ENCODE results near the gene CARS2. TPM values are rescaled to one million over a fixed set of nuclear protein-coding genes. Genes with fewer than 3 reads are reported as not detected.

CARS2 gene
- total and polyA plus RNA-seq, 5 donors from 2014 or later = 23.1 to 71.4 (median 35.2) TPM

DNA sequence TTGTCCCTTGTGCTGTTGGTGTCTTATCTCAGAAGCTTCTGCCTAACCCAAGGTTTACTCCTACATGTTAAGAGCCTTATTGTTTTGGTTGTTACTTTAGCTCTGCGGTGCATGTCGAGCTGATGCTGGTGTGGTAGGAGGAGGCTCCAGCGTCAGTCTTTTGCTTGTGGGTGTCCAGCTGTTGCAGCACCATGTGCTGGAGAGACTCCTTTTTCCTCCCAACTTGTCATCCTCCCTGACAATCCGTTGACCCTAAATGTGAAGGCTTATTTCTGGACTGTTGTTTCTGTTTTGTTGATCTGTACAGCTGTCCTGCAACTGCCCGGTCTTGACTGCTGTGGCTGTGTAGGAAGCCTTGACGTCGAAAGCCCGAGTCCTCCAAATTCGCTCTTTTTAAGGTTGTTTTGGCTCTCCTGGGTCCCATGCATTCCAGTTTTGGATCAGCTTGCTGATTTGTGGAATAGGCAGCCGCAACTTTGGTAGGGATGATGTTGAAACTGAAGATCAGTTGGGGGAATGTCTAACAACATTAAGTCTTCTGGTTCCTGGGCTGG lies 75.3 kb downstream of the CARS2 start:
- DNase-seq = no peak
- no peaks in the 10 kb centered on the region for H3K27me3 Mint-ChIP-seq
- Histone ChIP-seq H3K27ac (ENCODE audit: insufficient read depth, low read length, poor library complexity, severe bottlenecking) (no peak overlapping the region), H3K9me3 (ENCODE audit: control insufficient read depth in 2 of 2, low read length in 2 of 2) (no peaks in the 10 kb centered on the region), H3K4me1 (ENCODE audit: control insufficient read depth, insufficient read depth, low read length, poor library complexity, severe bottlenecking) (no peaks in the 10 kb centered on the region), H3K27me3 (ENCODE audit: control insufficient read depth, insufficient read depth, low read length) (no peaks in the 10 kb centered on the region), H3K4me3 (ENCODE audit: low read depth, low read length) (no peak overlapping the region), H3K36me3 (ENCODE audit: control insufficient read depth, insufficient read depth, low read length) (peaks cover 40% of the 10 kb centered on the region)
- H3K9me3 Mint-ChIP-seq = peaks cover 0 to 2% (median 0%) of the 10 kb centered on the region in 7 donors
- no peak for ATAC-seq (ENCODE audit: low read depth in 2 of 2)
- no peak overlapping the region for H3K4me3 Mint-ChIP-seq
- H3K4me1 Mint-ChIP-seq = peaks cover 0 to 43% (median 26%) of the 10 kb centered on the region in 4 donors
- H3K36me3 Mint-ChIP-seq = peaks cover 34% of the 10 kb centered on the region
- H3K27ac Mint-ChIP-seq = peak overlapping the region in 2 of 3 donors; percentile 60 to 82

DNA sequence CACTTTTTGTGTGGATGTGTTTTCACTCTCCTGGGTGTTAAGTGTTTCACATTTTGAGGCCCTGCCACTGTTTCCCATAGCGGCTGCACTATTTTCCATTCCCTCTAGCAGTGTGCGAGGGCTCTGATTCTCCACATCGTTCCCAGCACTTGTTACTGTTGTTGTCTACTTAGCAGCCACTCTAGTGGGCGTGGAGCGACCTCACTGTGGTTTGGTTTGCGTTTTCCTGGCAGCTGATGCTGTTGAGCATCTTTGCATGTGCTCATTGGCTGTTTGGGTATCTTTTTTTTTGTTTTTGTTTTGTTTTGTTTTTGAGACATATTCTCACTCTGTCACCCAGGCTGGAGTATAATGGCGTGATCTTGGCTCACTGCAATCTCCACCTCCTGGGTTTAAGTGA lies 76.2 kb downstream of the CARS2 start:
- Histone ChIP-seq H3K27me3 (ENCODE audit: control insufficient read depth, insufficient read depth, low read length) (no peaks in the 10 kb centered on the region), H3K4me1 (ENCODE audit: control insufficient read depth, insufficient read depth, low read length, poor library complexity, severe bottlenecking) (no peaks in the 10 kb centered on the region), H3K27ac (ENCODE audit: insufficient read depth, low read length, poor library complexity, severe bottlenecking) (no peak overlapping the region), H3K9me3 (ENCODE audit: control insufficient read depth in 2 of 2, low read length in 2 of 2) (no peaks in the 10 kb centered on the region), H3K36me3 (ENCODE audit: control insufficient read depth, insufficient read depth, low read length) (peaks cover 37% of the 10 kb centered on the region), H3K4me3 (ENCODE audit: low read depth, low read length) (no peak overlapping the region)
- Mint-ChIP-seq H3K9me3 (peaks cover 0 to 2% (median 0%) of the 10 kb centered on the region in 7 donors), H3K4me1 (peaks cover 0 to 43% (median 27%) of the 10 kb centered on the region in 4 donors), H3K36me3 (peaks cover 29% of the 10 kb centered on the region), H3K27ac (peak overlapping the region; percentile 36 to 82 (median 48)), H3K27me3 (no peaks in the 10 kb centered on the region), H3K4me3 (peak overlapping the region in 1 of 4 donors; percentile 23)
- peak in 1 of 2 donors; percentile 28 for ATAC-seq (ENCODE audit: low read depth in 2 of 2)
- peak in 2 of 3 donors; percentile 9 to 40 for DNase-seq

DNA sequence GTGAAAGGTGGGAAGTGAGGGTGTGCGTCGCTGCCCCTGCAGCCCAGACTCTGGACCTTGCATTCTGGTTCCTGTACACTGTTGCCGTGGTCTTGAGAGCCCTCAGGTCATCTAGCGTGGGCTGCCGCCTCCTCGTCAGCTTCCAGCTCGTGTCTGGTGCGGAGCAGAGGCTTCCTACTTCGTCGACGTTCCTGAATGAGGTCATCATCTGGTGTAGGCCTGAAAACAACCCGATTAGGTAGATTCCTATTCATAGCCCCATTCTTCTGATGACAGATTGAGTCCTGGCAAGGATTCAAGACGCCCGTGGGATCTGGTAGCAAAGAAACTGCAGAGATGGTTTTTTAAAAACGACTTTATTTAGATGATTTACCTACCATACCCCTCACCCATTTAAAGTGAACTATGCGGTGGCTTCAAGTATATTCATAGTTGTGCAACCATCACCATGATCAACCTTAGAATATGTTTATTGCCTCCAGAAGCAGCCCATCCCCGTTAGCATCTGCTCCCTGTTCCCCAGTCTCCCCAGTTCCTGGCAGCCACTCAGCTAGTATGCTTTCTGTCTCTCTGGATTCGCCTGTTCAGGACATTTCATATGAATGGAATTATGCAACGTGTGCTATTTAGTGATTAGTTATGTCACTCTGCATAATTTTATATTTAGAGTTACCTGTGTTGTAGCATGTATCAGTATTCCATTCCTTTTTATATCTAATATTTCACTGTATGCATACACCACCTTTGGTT lies 76.8 kb downstream of the CARS2 start:
- H3K27ac ChIP-seq (ENCODE audit: insufficient read depth, low read length, poor library complexity, severe bottlenecking) = no peak overlapping the region
- Mint-ChIP-seq H3K36me3 (peaks cover 27% of the 10 kb centered on the region), H3K27me3 (no peaks in the 10 kb centered on the region), H3K4me1 (peaks cover 0 to 43% (median 27%) of the 10 kb centered on the region in 4 donors), H3K27ac (peak overlapping the region; percentile 36 to 82 (median 48)), H3K9me3 (peaks cover 0 to 2% (median 0%) of the 10 kb centered on the region in 7 donors), H3K4me3 (no peak overlapping the region)
- DNase-seq (no peak), ATAC-seq (ENCODE audit: low read depth in 2 of 2) (no peak)
- H3K4me1 ChIP-seq (ENCODE audit: control insufficient read depth, insufficient read depth, low read length, poor library complexity, severe bottlenecking) = no peaks in the 10 kb centered on the region
- H3K4me3 ChIP-seq (ENCODE audit: low read depth, low read length) = no peak overlapping the region
- peaks cover 31% of the 10 kb centered on the region for H3K36me3 ChIP-seq (ENCODE audit: control insufficient read depth, insufficient read depth, low read length)
- H3K27me3 ChIP-seq (ENCODE audit: control insufficient read depth, insufficient read depth, low read length) = no peaks in the 10 kb centered on the region
- H3K9me3 ChIP-seq (ENCODE audit: control insufficient read depth in 2 of 2, low read length in 2 of 2) = no peaks in the 10 kb centered on the region

DNA sequence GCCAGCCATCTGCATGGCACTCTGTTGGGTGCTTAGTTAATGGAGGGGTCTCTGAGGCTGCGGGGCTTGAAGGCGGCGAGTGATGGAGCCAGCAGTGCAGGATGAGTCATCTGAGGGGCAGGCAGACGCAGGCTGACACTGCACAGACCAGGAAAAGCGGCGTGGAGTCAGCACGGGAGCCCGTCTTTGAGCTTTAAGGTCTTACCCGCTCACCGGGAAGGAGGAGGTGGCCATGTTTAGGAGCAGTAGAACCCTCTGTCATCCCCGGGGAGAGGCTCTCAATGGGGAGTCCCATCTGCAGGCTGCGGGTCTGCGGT lies 77.5 kb downstream of the CARS2 start:
- H3K27ac ChIP-seq (ENCODE audit: insufficient read depth, low read length, poor library complexity, severe bottlenecking) = no peak overlapping the region
- H3K4me1 Mint-ChIP-seq = peaks cover 0 to 43% (median 27%) of the 10 kb centered on the region in 4 donors
- peaks cover 0 to 2% (median 0%) of the 10 kb centered on the region in 7 donors for H3K9me3 Mint-ChIP-seq
- peak overlapping the region in 1 of 3 donors; percentile 73 for H3K27ac Mint-ChIP-seq
- ATAC-seq (ENCODE audit: low read depth in 2 of 2) = no peak
- no peak overlapping the region for H3K4me3 Mint-ChIP-seq
- no peaks in the 10 kb centered on the region for H3K27me3 ChIP-seq (ENCODE audit: control insufficient read depth, insufficient read depth, low read length)
- DNase-seq = no peak
- H3K4me1 ChIP-seq (ENCODE audit: control insufficient read depth, insufficient read depth, low read length, poor library complexity, severe bottlenecking) = no peaks in the 10 kb centered on the region
- no peak overlapping the region for H3K4me3 ChIP-seq (ENCODE audit: low read depth, low read length)
- no peaks in the 10 kb centered on the region for H3K27me3 Mint-ChIP-seq
- peaks cover 31% of the 10 kb centered on the region for H3K36me3 ChIP-seq (ENCODE audit: control insufficient read depth, insufficient read depth, low read length)
- H3K9me3 ChIP-seq (ENCODE audit: control insufficient read depth in 2 of 2, low read length in 2 of 2) = no peaks in the 10 kb centered on the region
- peaks cover 23% of the 10 kb centered on the region for H3K36me3 Mint-ChIP-seq

DNA sequence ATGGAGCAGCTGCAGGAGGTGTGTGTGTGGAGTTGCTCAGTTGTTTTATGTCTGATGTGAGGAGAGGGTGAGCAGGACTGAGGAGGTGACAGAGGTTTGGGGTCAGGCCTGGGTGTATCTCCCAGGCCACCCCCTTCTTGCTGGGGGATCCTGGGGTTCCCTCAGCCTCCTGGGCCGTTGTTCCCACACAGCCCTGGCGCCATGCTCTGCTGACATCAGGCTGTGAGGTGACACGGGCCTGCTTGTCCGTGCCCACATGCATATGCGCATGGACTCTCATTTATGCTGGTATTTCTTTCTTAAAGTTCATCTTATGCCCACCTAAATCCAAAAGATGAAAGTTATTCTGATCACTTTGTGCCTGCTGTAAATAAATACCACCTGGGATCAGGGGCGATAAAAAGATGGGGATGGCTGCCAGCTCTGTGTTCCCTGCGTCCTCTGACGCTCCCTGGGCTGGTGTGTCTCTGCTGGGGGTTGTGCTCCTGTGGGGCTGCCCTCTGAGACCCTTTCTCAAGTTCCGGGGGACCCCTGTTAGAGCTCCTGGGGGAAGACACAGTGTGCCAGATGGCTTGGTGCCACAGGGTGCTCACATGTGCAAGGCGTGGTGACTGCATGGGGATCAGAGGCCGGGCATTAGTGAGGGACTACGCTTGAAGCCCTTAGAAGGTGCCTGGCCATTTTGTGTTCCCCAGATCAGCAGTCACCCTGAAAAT lies 78.0 kb downstream of the CARS2 start:
- H3K36me3 Mint-ChIP-seq = peaks cover 24% of the 10 kb centered on the region
- Histone ChIP-seq H3K9me3 (ENCODE audit: control insufficient read depth in 2 of 2, low read length in 2 of 2) (no peaks in the 10 kb centered on the region), H3K27ac (ENCODE audit: insufficient read depth, low read length, poor library complexity, severe bottlenecking) (no peak overlapping the region), H3K4me1 (ENCODE audit: control insufficient read depth, insufficient read depth, low read length, poor library complexity, severe bottlenecking) (no peaks in the 10 kb centered on the region), H3K4me3 (ENCODE audit: low read depth, low read length) (no peak overlapping the region), H3K36me3 (ENCODE audit: control insufficient read depth, insufficient read depth, low read length) (peaks cover 36% of the 10 kb centered on the region), H3K27me3 (ENCODE audit: control insufficient read depth, insufficient read depth, low read length) (no peaks in the 10 kb centered on the region)
- H3K27me3 Mint-ChIP-seq = no peaks in the 10 kb centered on the region
- no peak for DNase-seq
- no peak for ATAC-seq (ENCODE audit: low read depth in 2 of 2)
- H3K27ac Mint-ChIP-seq = peak overlapping the region in 1 of 3 donors; percentile 73
- peaks cover 0 to 43% (median 28%) of the 10 kb centered on the region in 4 donors for H3K4me1 Mint-ChIP-seq
- H3K9me3 Mint-ChIP-seq = peaks cover 0 to 2% (median 0%) of the 10 kb centered on the region in 7 donors
- H3K4me3 Mint-ChIP-seq = peak overlapping the region in 1 of 4 donors; percentile 43

DNA sequence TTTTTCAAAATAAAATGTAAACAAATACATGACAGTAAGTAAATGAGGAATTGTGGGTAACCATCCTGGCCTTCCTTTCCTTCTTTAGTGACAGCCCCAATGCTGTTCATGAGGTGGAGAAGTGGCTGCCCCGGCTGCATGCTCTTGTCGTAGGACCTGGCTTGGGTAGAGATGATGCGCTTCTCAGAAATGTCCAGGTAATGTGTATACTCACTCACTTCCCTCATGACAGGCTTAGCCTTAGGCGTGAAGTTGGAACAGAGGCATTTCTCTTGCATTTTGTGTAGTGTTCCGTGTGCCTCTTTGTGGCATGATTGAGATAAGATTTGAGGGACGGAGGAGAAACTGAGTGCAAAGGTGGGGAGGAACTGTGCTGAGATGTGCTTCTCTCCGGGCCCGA lies 78.6 kb downstream of the CARS2 start:
- Mint-ChIP-seq H3K27me3 (no peaks in the 10 kb centered on the region), H3K9me3 (peaks cover 0 to 2% (median 0%) of the 10 kb centered on the region in 7 donors), H3K4me3 (no peak overlapping the region), H3K36me3 (peaks cover 29% of the 10 kb centered on the region), H3K4me1 (peaks cover 0 to 49% (median 30%) of the 10 kb centered on the region in 4 donors), H3K27ac (peak overlapping the region in 1 of 3 donors; percentile 49)
- no peak overlapping the region for H3K4me3 ChIP-seq (ENCODE audit: low read depth, low read length)
- DNase-seq (no peak), ATAC-seq (ENCODE audit: low read depth in 2 of 2) (no peak)
- no peak overlapping the region for H3K27ac ChIP-seq (ENCODE audit: insufficient read depth, low read length, poor library complexity, severe bottlenecking)
- no peaks in the 10 kb centered on the region for H3K9me3 ChIP-seq (ENCODE audit: control insufficient read depth in 2 of 2, low read length in 2 of 2)
- H3K27me3 ChIP-seq (ENCODE audit: control insufficient read depth, insufficient read depth, low read length) = no peaks in the 10 kb centered on the region
- no peaks in the 10 kb centered on the region for H3K4me1 ChIP-seq (ENCODE audit: control insufficient read depth, insufficient read depth, low read length, poor library complexity, severe bottlenecking)
- H3K36me3 ChIP-seq (ENCODE audit: control insufficient read depth, insufficient read depth, low read length) = peaks cover 40% of the 10 kb centered on the region

DNA sequence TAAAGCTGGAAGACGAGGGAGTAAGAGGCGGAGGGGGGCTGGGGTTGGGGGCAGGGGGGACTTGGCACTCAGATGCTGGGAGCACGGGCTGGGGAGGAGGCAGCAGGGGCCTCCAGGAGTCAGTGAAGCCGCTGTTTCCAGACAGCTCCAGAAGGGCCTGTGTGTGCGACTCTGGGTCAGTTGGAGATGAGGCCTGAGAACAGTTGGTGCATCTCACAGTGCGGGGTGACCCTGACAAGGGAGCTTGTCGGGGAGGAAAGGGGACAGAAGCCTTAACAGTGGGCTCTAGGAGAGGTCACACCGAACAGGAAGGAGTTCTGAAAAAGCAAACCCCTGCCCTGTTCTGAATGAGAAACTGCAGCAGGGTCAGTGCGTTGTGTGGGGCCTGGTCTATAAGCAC lies 79.4 kb downstream of the CARS2 start:
- Histone ChIP-seq H3K36me3 (ENCODE audit: control insufficient read depth, insufficient read depth, low read length) (peaks cover 40% of the 10 kb centered on the region), H3K27me3 (ENCODE audit: control insufficient read depth, insufficient read depth, low read length) (no peaks in the 10 kb centered on the region), H3K4me3 (ENCODE audit: low read depth, low read length) (no peak overlapping the region), H3K27ac (ENCODE audit: insufficient read depth, low read length, poor library complexity, severe bottlenecking) (no peak overlapping the region), H3K9me3 (ENCODE audit: control insufficient read depth in 2 of 2, low read length in 2 of 2) (no peaks in the 10 kb centered on the region), H3K4me1 (ENCODE audit: control insufficient read depth, insufficient read depth, low read length, poor library complexity, severe bottlenecking) (no peaks in the 10 kb centered on the region)
- Mint-ChIP-seq H3K27me3 (no peaks in the 10 kb centered on the region), H3K4me1 (peaks cover 0 to 52% (median 34%) of the 10 kb centered on the region in 4 donors), H3K27ac (peak overlapping the region in 2 of 3 donors; percentile 18 to 20), H3K4me3 (no peak overlapping the region), H3K36me3 (peaks cover 31% of the 10 kb centered on the region), H3K9me3 (peaks cover 0 to 2% (median 0%) of the 10 kb centered on the region in 7 donors)
- ATAC-seq (ENCODE audit: low read depth in 2 of 2) (no peak), DNase-seq (no peak)

Data from CD4-positive, CD25-positive, alpha-beta regulatory T cell (primary cell).